PFSK-1 (cell line): ENCODE results near the gene KLHL2.

Source experiments
- FOXP2 ChIP-seq: optimal IDR thresholded peaks from 2 replicates; pipeline ENCODE3; 2011; ENCODE audit warnings: borderline replicate concordance, control low read depth, inconsistent platforms; ENCODE audit not compliant: insufficient read depth; ENCODE audit errors: extremely low read length, extremely low read depth
- POLR2AphosphoS5 ChIP-seq: IDR thresholded peaks from 2 replicates; pipeline ENCODE4 v1.6.1; 2012; ENCODE audit warnings: low read depth, mild to moderate bottlenecking, control low read depth, low read length, moderate library complexity
- REST ChIP-seq, 2 experiments: IDR thresholded peaks; 2 replicates each; pipeline versions ENCODE4 v1.6.1 to v1.8.0; 2011 to 2012; ENCODE audit warnings: low read depth in 2 of 2, low read length in 2 of 2, control low read depth in 1 of 2, inconsistent platforms in 1 of 2, mild to moderate bottlenecking in 1 of 2, moderate library complexity in 1 of 2; ENCODE audit not compliant: insufficient read depth in 1 of 2
- SIN3A ChIP-seq: IDR thresholded peaks from 2 replicates; pipeline ENCODE4 v1.6.1; 2012; ENCODE audit warnings: mild to moderate bottlenecking, low read length, moderate library complexity, borderline replicate concordance; ENCODE audit not compliant: insufficient read depth
- TAF1 ChIP-seq: IDR thresholded peaks from 2 replicates; pipeline ENCODE4 v1.6.1; 2012; ENCODE audit warnings: low read length, control low read depth, borderline replicate concordance; ENCODE audit not compliant: insufficient read depth

KLHL2 gene

GRCh38 chr4:165294907-165295306 lies 87.5 kb downstream of the KLHL2 start:
- TF ChIP-seq SIN3A, result no peak
- TF ChIP-seq POLR2AphosphoS5, result no peak
- TF ChIP-seq FOXP2, result no peak
- TF ChIP-seq REST (IDR thresholded peaks at IDR 0.05; ENCODE audit: insufficient read depth in 1 of 2, low read depth in 2 of 2, low read length in 2 of 2), result no peak
- TF ChIP-seq TAF1, result no peak

- TF ChIP-seq REST (IDR thresholded peaks at IDR 0.05; ENCODE audit: insufficient read depth in 1 of 2, low read depth in 2 of 2, low read length in 2 of 2), result no peak
- no peak for TF ChIP-seq SIN3A
- TF ChIP-seq TAF1, result no peak
- no peak for TF ChIP-seq FOXP2
- no peak for TF ChIP-seq POLR2AphosphoS5
Measured at GRCh38 chr4:165297626-165298025, 90.3 kb downstream of the KLHL2 start.

- TF ChIP-seq POLR2AphosphoS5 (no peak), REST (IDR thresholded peaks at IDR 0.05; ENCODE audit: insufficient read depth in 1 of 2, low read depth in 2 of 2, low read length in 2 of 2) (no peak), TAF1 (no peak), SIN3A (no peak), FOXP2 (no peak)
Measured at GRCh38 chr4:165299399-165300060, 92.2 kb downstream of the KLHL2 start.

- no peak for TF ChIP-seq TAF1
- no peak for TF ChIP-seq SIN3A
- TF ChIP-seq REST (IDR thresholded peaks at IDR 0.05; ENCODE audit: insufficient read depth in 1 of 2, low read depth in 2 of 2, low read length in 2 of 2), result no peak
- TF ChIP-seq POLR2AphosphoS5, result no peak
- TF ChIP-seq FOXP2, result no peak
Measured at GRCh38 chr4:165301833-165302232, 94.5 kb downstream of the KLHL2 start.

- TF ChIP-seq POLR2AphosphoS5 (no peak), FOXP2 (no peak), SIN3A (no peak), REST (IDR thresholded peaks at IDR 0.05; ENCODE audit: insufficient read depth in 1 of 2, low read depth in 2 of 2, low read length in 2 of 2) (no peak), TAF1 (no peak)
Measured at GRCh38 chr4:165302658-165303057, 95.3 kb downstream of the KLHL2 start.
